ENCODE data around the gene BTBD8. TPM values are rescaled to one million over a fixed set of nuclear protein-coding genes. Genes with fewer than 3 reads are reported as not detected.

Gene BTBD8
- total and polyA plus RNA-seq, 2 experiments from 2014 or later, result 2.9 to 4.1 TPM

DNA sequence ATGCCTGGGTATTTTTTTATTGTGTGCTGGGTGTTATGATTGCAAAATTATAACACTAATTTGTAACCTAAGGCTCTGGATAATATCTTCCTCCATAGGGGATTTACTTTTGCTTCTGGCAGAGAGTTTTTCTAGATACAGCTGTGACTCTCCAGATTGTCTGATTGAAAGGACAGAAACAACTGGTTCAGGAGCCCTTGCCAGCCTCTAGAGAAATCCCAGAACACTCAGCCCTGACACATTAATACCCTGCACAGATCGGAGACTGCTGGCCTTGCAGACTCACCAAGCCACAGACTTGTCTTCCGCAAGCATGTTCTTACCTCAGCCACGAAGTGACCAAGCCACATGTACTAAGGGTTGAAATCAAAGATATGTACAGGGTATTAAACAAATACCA, 148.3 kb downstream of the BTBD8 start:
- Mint-ChIP-seq H3K4me1 (peaks cover 6% of the 10 kb centered on the region; the same call in 1 of the 3 replicates), H3K4me3 (no peak overlapping the region), H3K27ac (no peak overlapping the region), H3K9me3 (no peaks in the 10 kb centered on the region; the same call in 1 of the 3 replicates), H3K27me3 (ENCODE audit: insufficient read depth, low read depth, poor library complexity) (no peaks in the 10 kb centered on the region), H3K36me3 (ENCODE audit: low read depth) (no peaks in the 10 kb centered on the region)
- Histone ChIP-seq H3F3A (replicated peaks; ENCODE audit: low read depth) (no peaks in the 10 kb centered on the region), H3K27me3 (ENCODE audit: insufficient read depth) (no peaks in the 10 kb centered on the region), H3K4me2 (no peak overlapping the region), H2AFZ (no peak overlapping the region), H4K20me1 (replicated peaks; ENCODE audit: insufficient read depth) (no peaks in the 10 kb centered on the region), H3K79me2 (replicated peaks; ENCODE audit: insufficient read depth) (no peaks in the 10 kb centered on the region), H3K36me3 (ENCODE audit: insufficient read depth) (no peaks in the 10 kb centered on the region), H3K9me2 (ENCODE audit: insufficient read depth) (no peaks in the 10 kb centered on the region), H3K27ac (ENCODE audit: low read depth) (no peak overlapping the region), H3K4me3 (no peak overlapping the region), H3K4me1 (ENCODE audit: insufficient read depth) (0 out of 2 replicates have a peak, but pooled peaks cover 6% of the 10 kb centered on the region)
- ATAC-seq (no peak), DNase-seq (ENCODE audit: low spot score) (no peak)
- TF ChIP-seq ZNF462 (CRISPR knock-in tag; IDR thresholded peaks at IDR 0.05) (no peak), CREB1 (CRISPR knock-in tag; IDR thresholded peaks at IDR 0.05; ENCODE audit: low read depth) (no peak)
- TF ChIP-seq, protein P1, sequence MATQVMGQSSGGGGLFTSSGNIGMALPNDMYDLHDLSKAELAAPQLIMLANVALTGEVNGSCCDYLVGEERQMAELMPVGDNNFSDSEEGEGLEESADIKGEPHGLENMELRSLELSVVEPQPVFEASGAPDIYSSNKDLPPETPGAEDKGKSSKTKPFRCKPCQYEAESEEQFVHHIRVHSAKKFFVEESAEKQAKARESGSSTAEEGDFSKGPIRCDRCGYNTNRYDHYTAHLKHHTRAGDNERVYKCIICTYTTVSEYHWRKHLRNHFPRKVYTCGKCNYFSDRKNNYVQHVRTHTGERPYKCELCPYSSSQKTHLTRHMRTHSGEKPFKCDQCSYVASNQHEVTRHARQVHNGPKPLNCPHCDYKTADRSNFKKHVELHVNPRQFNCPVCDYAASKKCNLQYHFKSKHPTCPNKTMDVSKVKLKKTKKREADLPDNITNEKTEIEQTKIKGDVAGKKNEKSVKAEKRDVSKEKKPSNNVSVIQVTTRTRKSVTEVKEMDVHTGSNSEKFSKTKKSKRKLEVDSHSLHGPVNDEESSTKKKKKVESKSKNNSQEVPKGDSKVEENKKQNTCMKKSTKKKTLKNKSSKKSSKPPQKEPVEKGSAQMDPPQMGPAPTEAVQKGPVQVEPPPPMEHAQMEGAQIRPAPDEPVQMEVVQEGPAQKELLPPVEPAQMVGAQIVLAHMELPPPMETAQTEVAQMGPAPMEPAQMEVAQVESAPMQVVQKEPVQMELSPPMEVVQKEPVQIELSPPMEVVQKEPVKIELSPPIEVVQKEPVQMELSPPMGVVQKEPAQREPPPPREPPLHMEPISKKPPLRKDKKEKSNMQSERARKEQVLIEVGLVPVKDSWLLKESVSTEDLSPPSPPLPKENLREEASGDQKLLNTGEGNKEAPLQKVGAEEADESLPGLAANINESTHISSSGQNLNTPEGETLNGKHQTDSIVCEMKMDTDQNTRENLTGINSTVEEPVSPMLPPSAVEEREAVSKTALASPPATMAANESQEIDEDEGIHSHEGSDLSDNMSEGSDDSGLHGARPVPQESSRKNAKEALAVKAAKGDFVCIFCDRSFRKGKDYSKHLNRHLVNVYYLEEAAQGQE (IDR thresholded peaks at IDR 0.05; ENCODE audit: unreplicated experiment), result no peak
